ENCODE measurements around the gene DHX32.

- TF ChIP-seq POLR2A (IDR thresholded peaks at IDR 0.05; ENCODE audit: low read depth, low read length) (no peak), CTCF (conservative IDR thresholded peaks at IDR 0.05; ENCODE audit: low read depth, low read length) (no peak)
Observed at GRCh38 chr10:125823663-125824251, 57.3 kb downstream of the DHX32 start.

Data from IMR-90 (cell line).